IMR-90 (cell line): Measurements from ENCODE around the gene CITED4. TPM values are rescaled to one million over a fixed set of nuclear protein-coding genes. Genes with fewer than 3 reads are reported as not detected.
A peak's percentile ranks its signal among the peaks of the same experiment; 100 is the strongest.

ENCODE experiments used
- ATAC-seq: fragments of 200-7000 bp; cut with Tn5 transposase; 2 replicates; pipeline ENCODE4 v1.9.1; 2020; ENCODE audit warnings: low read depth, mild to moderate bottlenecking, moderate library complexity
- BruUV-seq: library from RNA; stranded (reverse); fragments of 400-500 nt; replicated peaks from 2 replicates; lab custom pipeline; 2021; lab: Mats Ljungman, UMichigan
- CTCF ChIA-PET: fragments of 300-600 bp; formaldehyde crosslinking; extraction: SDS; loops from one replicate; lab custom pipeline; 2021; ENCODE audit warnings: antibody characterized with exemption; lab: Yijun Ruan, JAX
- POLR2A ChIA-PET: fragments of 300-600 bp; sonication (Branson Sonifier 250); formaldehyde crosslinking; loops from one replicate; lab custom pipeline; 2022; ENCODE audit warnings: antibody characterized with exemption; ENCODE audit not compliant: unreplicated experiment; lab: Charles Lee
- DNase-seq: peaks from one replicate; pipeline ENCODE4 v3.0.0; 2013
- H2AFZ ChIP-seq: replicated peaks from 2 replicates; pipeline ENCODE3; 2013; ENCODE audit warnings: low read length, mild to moderate bottlenecking; ENCODE audit not compliant: poor library complexity
- H2AK5ac ChIP-seq: 2 replicates; pipeline ENCODE4 v1.6.1; 2013; ENCODE audit warnings: low read depth, low read length, inconsistent platforms
- H2AK9ac ChIP-seq: replicated peaks from 2 replicates; pipeline ENCODE3; 2013; ENCODE audit warnings: mild to moderate bottlenecking, low read depth, low read length, moderate library complexity; ENCODE audit not compliant: poor library complexity
- H2BK120ac ChIP-seq: 2 replicates; pipeline ENCODE4 v1.6.1; 2013; ENCODE audit warnings: low read depth, low read length, inconsistent platforms
- H2BK15ac ChIP-seq: 3 replicates; pipeline ENCODE4 v1.6.1; 2013; ENCODE audit warnings: low read depth, low read length, inconsistent platforms
- H2BK20ac ChIP-seq: 2 replicates; pipeline ENCODE4 v1.6.1; 2013; ENCODE audit warnings: low read depth, mild to moderate bottlenecking, inconsistent platforms, low read length, moderate library complexity
- H2BK5ac ChIP-seq: 2 replicates; pipeline ENCODE4 v1.6.1; 2013; ENCODE audit warnings: mild to moderate bottlenecking, low read depth, low read length, inconsistent platforms; ENCODE audit not compliant: poor library complexity, severe bottlenecking
- H3K14ac ChIP-seq: replicated peaks from 2 replicates; pipeline ENCODE4 v1.6.1; 2013; ENCODE audit warnings: low read depth, low read length, inconsistent platforms
- H3K18ac ChIP-seq: 2 replicates; pipeline ENCODE4 v1.6.1; 2013; ENCODE audit warnings: low read depth, low read length, control low read depth
- H3K23ac ChIP-seq: 2 replicates; pipeline ENCODE4 v1.6.1; 2013; ENCODE audit warnings: low read depth, low read length, inconsistent platforms
- H3K27ac ChIP-seq: 2 replicates; pipeline ENCODE4 v1.5.1; 2013; ENCODE audit warnings: mild to moderate bottlenecking, control low read depth, low read length; ENCODE audit not compliant: insufficient read depth
- H3K27me3 ChIP-seq: 2 replicates; pipeline ENCODE4 v1.6.1; 2013; ENCODE audit warnings: low read length; ENCODE audit not compliant: control insufficient read depth, insufficient read depth
- H3K36me3 ChIP-seq: 2 replicates; pipeline ENCODE4 v1.6.1; 2013; ENCODE audit warnings: low read length, mixed read lengths; ENCODE audit not compliant: control insufficient read depth, insufficient read depth
- H3K4ac ChIP-seq: 2 replicates; pipeline ENCODE4 v1.6.1; 2013; ENCODE audit warnings: low read depth, low read length, inconsistent platforms
- H3K4me1 ChIP-seq: 2 replicates; pipeline ENCODE4 v1.6.1; 2013; ENCODE audit warnings: low read length, mixed read lengths; ENCODE audit not compliant: control insufficient read depth, insufficient read depth
- H3K4me2 ChIP-seq: 2 replicates; pipeline ENCODE4 v1.6.1; 2013; ENCODE audit warnings: low read depth, mild to moderate bottlenecking, control low read depth, low read length, moderate library complexity
- H3K4me3 ChIP-seq: 2 replicates; pipeline ENCODE4 v1.5.1; 2013; ENCODE audit warnings: low read depth, mild to moderate bottlenecking, control low read depth, low read length, moderate library complexity; ENCODE audit not compliant: insufficient read depth
- H3K56ac ChIP-seq: 2 replicates; pipeline ENCODE4 v1.6.1; 2013; ENCODE audit warnings: low read length, inconsistent platforms; ENCODE audit not compliant: insufficient read depth; ENCODE audit errors: extremely low read depth
- H3K79me1 ChIP-seq, 2 experiments: 2 replicates each; pipeline ENCODE4 v1.6.1; 2013; ENCODE audit warnings: low read length in 2 of 2, inconsistent platforms in 1 of 2, low read depth in 1 of 2
- H3K9ac ChIP-seq: 2 replicates; pipeline ENCODE4 v1.6.1; 2013; ENCODE audit warnings: low read depth, low read length, control low read depth
- H3K9me1 ChIP-seq: 2 replicates; pipeline ENCODE4 v1.6.1; 2013; ENCODE audit warnings: low read length, inconsistent platforms; ENCODE audit not compliant: insufficient read depth
- H3K9me3 ChIP-seq: 2 replicates; pipeline ENCODE4 v1.6.1; 2013; ENCODE audit warnings: low read length; ENCODE audit not compliant: control insufficient read depth, insufficient read depth
- H4K20me1 ChIP-seq: 2 replicates; pipeline ENCODE4 v1.6.1; 2013; ENCODE audit warnings: low read length, inconsistent platforms; ENCODE audit not compliant: insufficient read depth
- H4K5ac ChIP-seq: 2 replicates; pipeline ENCODE4 v1.6.1; 2013; ENCODE audit warnings: mild to moderate bottlenecking, low read depth, low read length, control low read depth
- H4K8ac ChIP-seq, 2 experiments: 2 replicates each; pipeline ENCODE4 v1.6.1; 2013; ENCODE audit warnings: low read depth in 2 of 2, low read length in 2 of 2, control low read depth in 1 of 2, inconsistent platforms in 1 of 2
- H4K91ac ChIP-seq: 2 replicates; pipeline ENCODE4 v1.6.1; 2013; ENCODE audit warnings: low read depth, low read length, inconsistent platforms; ENCODE audit not compliant: insufficient read depth
- BHLHE40 ChIP-seq: fragments of 150-350 bp; IDR thresholded peaks from 2 replicates; pipeline ENCODE4 v1.6.1; 2016; ENCODE audit warnings: mild to moderate bottlenecking, low read depth, low read length
- CEBPB ChIP-seq: IDR thresholded peaks from 2 replicates; pipeline ENCODE4 v1.6.1; 2012; ENCODE audit warnings: low read depth, low read length, improper control_type of control experiment
- CHD1 ChIP-seq: IDR thresholded peaks from 2 replicates; pipeline ENCODE4 v1.6.1; 2012; ENCODE audit warnings: low read depth, low read length, improper control_type of control experiment
- CTCF ChIP-seq: conservative IDR thresholded peaks from 2 replicates; pipeline ENCODE4 v1.5.1; 2012; ENCODE audit warnings: mild to moderate bottlenecking, low read depth, low read length, improper control_type of control experiment
- FOS ChIP-seq: fragments of 150-350 bp; IDR thresholded peaks from 2 replicates; pipeline ENCODE4 v1.6.1; 2016; ENCODE audit warnings: low read depth, low read length
- MAFK ChIP-seq: IDR thresholded peaks from 2 replicates; pipeline ENCODE4 v1.6.1; 2012; ENCODE audit warnings: low read depth, low read length, improper control_type of control experiment
- MAZ ChIP-seq: IDR thresholded peaks from 2 replicates; pipeline ENCODE4 v1.6.1; 2012; ENCODE audit warnings: low read depth, mild to moderate bottlenecking, low read length, improper control_type of control experiment, moderate library complexity, borderline replicate concordance
- MXI1 ChIP-seq: IDR thresholded peaks from 2 replicates; pipeline ENCODE4 v1.6.1; 2012; ENCODE audit warnings: low read depth, mild to moderate bottlenecking, low read length, moderate library complexity, borderline replicate concordance
- NFE2L2 ChIP-seq: fragments of 150-350 bp; IDR thresholded peaks from 2 replicates; pipeline ENCODE4 v1.6.1; 2016; ENCODE audit warnings: low read depth, mild to moderate bottlenecking, low read length
- POLR2A ChIP-seq: IDR thresholded peaks from 2 replicates; pipeline ENCODE4 v1.6.1; 2012; ENCODE audit warnings: mild to moderate bottlenecking, low read depth, low read length
- RAD21 ChIP-seq: IDR thresholded peaks from 2 replicates; pipeline ENCODE4 v1.6.1; 2012; ENCODE audit warnings: low read length, improper control_type of control experiment
- RCOR1 ChIP-seq: IDR thresholded peaks from 2 replicates; pipeline ENCODE4 v1.6.1; 2012; ENCODE audit warnings: mild to moderate bottlenecking, low read length, improper control_type of control experiment; ENCODE audit not compliant: insufficient replicate concordance
- RFX5 ChIP-seq: IDR thresholded peaks from 2 replicates; pipeline ENCODE4 v1.8.0; 2012; ENCODE audit warnings: low read depth, mild to moderate bottlenecking, low read length, moderate library complexity
- SMC3 ChIP-seq: fragments of 150-350 bp; IDR thresholded peaks from 2 replicates; pipeline ENCODE4 v1.6.1; 2016; ENCODE audit warnings: low read depth, mild to moderate bottlenecking, antibody characterized with exemption, low read length, moderate library complexity
- WGBS, 2 experiments: methylation state at CpG; one replicate each; pipeline versions ENCODE4 v1.1.5 to v1.1.7; 2013; ENCODE audit warnings: missing lambda C conversion rate in 2 of 2; ENCODE audit not compliant: insufficient read length in 1 of 2; ENCODE audit errors: extremely low coverage in 2 of 2; 5-methylcytosine and 5-hydroxymethylcytosine counted together
- dilution Hi-C: fragments of 300-500 bp; cut with HindIII; formaldehyde crosslinking; loops from one replicate; pipeline ENCODE4 v1.14.3; 2018; ENCODE audit warnings: low sequenced_read_pairs; ENCODE audit not compliant: unreplicated experiment
- in situ Hi-C: fragments of 300-500 bp; cut with MboI; formaldehyde crosslinking; loops from 3 replicates; pipeline ENCODE4 v1.14.3; 2019; ENCODE audit warnings: low sequenced_read_pairs, inconsistent platforms, mixed read lengths
- intact Hi-C: fragments of 100-400 bp; cut with micrococcal nuclease; formaldehyde crosslinking; loops from 2 replicates; pipeline ENCODE4 v1.10.0; 2022
- polyA plus RNA-seq, 3 experiments: library from polyadenylated mRNA; depleted of rRNA; stranded (reverse); fragments of >200 nt; gene quantifications; 2 replicates each; pipeline ENCODE4 v1.2.3, GENCODE V29; 2012; ENCODE audit warnings: low replicate concordance in 1 of 3
- total RNA-seq: library from RNA; depleted of rRNA; stranded (reverse); fragments of >200 nt; gene quantifications from 2 replicates; pipeline ENCODE4 v1.2.3, GENCODE V29; 2012
- TF ChIP-seq, protein P1 (sequence below): fragments of 150-350 bp; IDR thresholded peaks from 2 replicates; pipeline ENCODE4 v1.6.1; 2016; ENCODE audit warnings: low read depth, mild to moderate bottlenecking, low read length, moderate library complexity, borderline replicate concordance

CITED4 gene
- total and polyA plus RNA-seq, 2 of the 4 experiments (the other 2 are of a cell fraction) = under 0.01 to 1.6 TPM

- dilution Hi-C loops (no loop called here), in situ Hi-C loops (no loop called here), intact Hi-C loops (no loop called here)
- ChIA-PET POLR2A (no interaction called here), CTCF (no interaction called here)
- H4K8ac ChIP-seq = no peak overlapping the region
- no peak overlapping the region for H3K4me2 ChIP-seq
- no peak overlapping the region for H3K9ac ChIP-seq
- no peaks in the 10 kb centered on the region for H3K36me3 ChIP-seq
- no peak overlapping the region for H3K14ac ChIP-seq
- H3K27me3 ChIP-seq = peaks cover 15% of the 10 kb centered on the region
- peak; percentile 10 for DNase-seq
- H2BK15ac ChIP-seq = no peak overlapping the region
- H3K9me1 ChIP-seq = no peaks in the 10 kb centered on the region; the same call in 1 of the 2 replicates
- no peaks in the 10 kb centered on the region; the same call in 1 of the 2 replicates for H4K20me1 ChIP-seq
- H2BK5ac ChIP-seq = no peak overlapping the region
- no peak overlapping the region for H3K56ac ChIP-seq
- no peak overlapping the region for H2AK5ac ChIP-seq
- H4K5ac ChIP-seq = no peak overlapping the region
- no TSS peak for BruUV-seq
- no peak overlapping the region for H2BK120ac ChIP-seq
- no peak overlapping the region for H2AFZ ChIP-seq
- no peak overlapping the region for H2BK20ac ChIP-seq
- no peak overlapping the region for H2AK9ac ChIP-seq
- no peak overlapping the region for H3K4me3 ChIP-seq
- TF ChIP-seq CHD1 (no peak), POLR2A (no peak), RAD21 (no peak), BHLHE40 (no peak), FOS (no peak), MAZ (no peak), MAFK (no peak), CTCF (no peak), CEBPB (no peak), RCOR1 (no peak), MXI1 (no peak), RFX5 (no peak), SMC3 (no peak), NFE2L2 (no peak)
- TF ChIP-seq, protein P1, sequence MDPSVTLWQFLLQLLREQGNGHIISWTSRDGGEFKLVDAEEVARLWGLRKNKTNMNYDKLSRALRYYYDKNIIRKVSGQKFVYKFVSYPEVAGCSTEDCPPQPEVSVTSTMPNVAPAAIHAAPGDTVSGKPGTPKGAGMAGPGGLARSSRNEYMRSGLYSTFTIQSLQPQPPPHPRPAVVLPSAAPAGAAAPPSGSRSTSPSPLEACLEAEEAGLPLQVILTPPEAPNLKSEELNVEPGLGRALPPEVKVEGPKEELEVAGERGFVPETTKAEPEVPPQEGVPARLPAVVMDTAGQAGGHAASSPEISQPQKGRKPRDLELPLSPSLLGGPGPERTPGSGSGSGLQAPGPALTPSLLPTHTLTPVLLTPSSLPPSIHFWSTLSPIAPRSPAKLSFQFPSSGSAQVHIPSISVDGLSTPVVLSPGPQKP = no peak
- no peak overlapping the region for H3K23ac ChIP-seq
- no peak for ATAC-seq
- no peaks in the 10 kb centered on the region for H3K9me3 ChIP-seq
- no peak overlapping the region for H3K4ac ChIP-seq
- 35% methylated on average over 4 of the region's 11 CpGs; no CpG with 5 or more reads in 1 of the 2 experiments for WGBS, 2 experiments
- H3K4me1 ChIP-seq = no peaks in the 10 kb centered on the region
- H3K27ac ChIP-seq = no peak overlapping the region
- H3K18ac ChIP-seq = no peak overlapping the region
- no peaks in the 10 kb centered on the region for H3K79me1 ChIP-seq
- no peak overlapping the region for H4K91ac ChIP-seq
Observed at GRCh38 chr1:40834968-40835545, 27.1 kb downstream of the CITED4 start.
